Kidney (tissue), 14 donors: ENCODE data around the gene PALLD. TPM values are rescaled to one million over a fixed set of nuclear protein-coding genes. Genes with fewer than 3 reads are reported as not detected.
A peak's percentile ranks its signal among the peaks of the same experiment; 100 is the strongest.
"Not testable (repeated sequence)": the region's sequence is repeated elsewhere in the genome, so short reads cannot be mapped to it uniquely, and the experiment has no call there.

Source experiments
- DNase-seq, 5 donors: peaks; one replicate each; pipeline ENCODE4 v3.0.0-alpha.2; 2013 to 2020
- FAIRE-seq: peaks from 2 replicates; lab custom pipeline; 2012; peaks lifted over from hg19 to GRCh38; lab: Jason Lieb, UNC
- H3K27ac ChIP-seq, 2 donors: one replicate each; pipeline ENCODE4 v1.7.0; 2013; ENCODE audit warnings: low read depth in 2 of 2, low read length in 2 of 2, inconsistent platforms in 1 of 2
- H3K27me3 ChIP-seq: one replicate; pipeline ENCODE4 v1.7.1; 2013; ENCODE audit warnings: low read length, inconsistent platforms; ENCODE audit not compliant: control insufficient read depth, insufficient read depth
- H3K36me3 ChIP-seq, 3 donors: one replicate each; pipeline versions ENCODE4 v1.7.0 to v1.7.1; 2013; ENCODE audit warnings: low read length in 3 of 3, control low read depth in 1 of 3, inconsistent platforms in 1 of 3; ENCODE audit not compliant: insufficient read depth in 3 of 3, control insufficient read depth in 2 of 3
- H3K4me1 ChIP-seq, 3 donors: one replicate each; pipeline versions ENCODE4 v1.7.0 to v1.7.1; 2013; ENCODE audit warnings: low read length in 3 of 3, inconsistent platforms in 1 of 3, low read depth in 1 of 3; ENCODE audit not compliant: control insufficient read depth in 2 of 3, insufficient read depth in 2 of 3
- H3K4me3 ChIP-seq, 3 donors: one replicate each; pipeline versions ENCODE4 v1.7.0 to v1.8.1; 2013; ENCODE audit warnings: low read length in 3 of 3, control low read depth in 1 of 3, inconsistent platforms in 1 of 3
- H3K9ac ChIP-seq, 3 donors: one replicate each; pipeline versions ENCODE4 v1.7.0 to v1.7.1; 2013; ENCODE audit warnings: low read length in 3 of 3, control low read depth in 1 of 3, inconsistent platforms in 1 of 3
- H3K9me3 ChIP-seq, 3 donors: one replicate each; pipeline versions ENCODE4 v1.7.0 to v1.7.1; 2013; ENCODE audit warnings: low read length in 3 of 3, control low read depth in 1 of 3, inconsistent platforms in 1 of 3; ENCODE audit not compliant: control insufficient read depth in 2 of 3, insufficient read depth in 1 of 3
- intact Hi-C: fragments of 100-400 bp; cut with DNase I; formaldehyde crosslinking; loops from one replicate; pipeline ENCODE4 v1.11.1; 2022
- polyA plus RNA-seq: library from polyadenylated mRNA; stranded (reverse); fragments of 350-450 nt; fragmentation: Illumina TruSeq; extraction: RNeasy Lipid Tissue Mini Kit (QIAGEN cat#74804); gene quantifications from one replicate; pipeline ENCODE4 v1.2.3, GENCODE V29; 2014; ENCODE audit warnings: low read depth, low replicate concordance; ENCODE audit not compliant: insufficient read depth
- total RNA-seq: library from RNA; stranded (reverse); fragmentation: NEBNext Ultra II Directional; extraction: Animal tissue kit (Norgen Biotek cat#: 25700); gene quantifications from one replicate; pipeline ENCODE4 v1.2.1, GENCODE V29; 2021
- TF ChIP-seq, protein P1 (sequence below): IDR thresholded peaks from 3 replicates; pipeline ENCODE4 v1.5.1; 2012; ENCODE audit warnings: mild to moderate bottlenecking, moderate library complexity, borderline replicate concordance; ENCODE audit not compliant: insufficient read depth; ENCODE audit errors: extremely low read depth
- donor health status: control.
- donor health status: control.
- donor health status: control.
- donor health status: control.
- donor health status: control.
- donor health status: DM: yes; HTN: yes; CAD: no.
- donor health status: Normal renal cell carcinoma (clear cell type).

PALLD gene
- total and polyA plus RNA-seq, 2 donors from 2014 or later: 43.4 to 120 TPM

DNA sequence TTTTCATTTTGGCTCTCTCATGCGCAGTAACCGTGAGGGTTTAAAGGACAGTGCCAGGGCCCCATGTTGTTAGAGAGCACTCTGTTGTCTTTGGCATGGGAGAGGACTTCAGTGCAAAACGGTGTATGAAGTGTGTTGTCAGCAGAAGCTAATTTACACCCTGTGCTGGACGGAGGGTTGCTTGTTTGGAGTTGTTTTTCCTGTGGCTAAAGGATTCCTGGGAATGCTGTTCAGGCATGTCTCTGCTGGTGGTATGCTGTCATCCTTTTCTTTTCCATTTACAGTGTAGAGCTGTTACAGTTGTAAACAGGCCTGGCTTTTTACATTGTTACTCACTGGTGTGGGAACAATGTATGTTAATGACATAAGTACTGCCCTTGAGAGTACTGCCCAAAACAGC is 306.9 kb downstream of the PALLD start:
- Histone ChIP-seq H3K4me1 (no peaks in the 10 kb centered on the region), H3K4me3 (no peak overlapping the region), H3K36me3 (no peaks in the 10 kb centered on the region), H3K27ac (no peak overlapping the region), H3K27me3 (no peaks in the 10 kb centered on the region), H3K9ac (no peak overlapping the region), H3K9me3 (no peaks in the 10 kb centered on the region)
- DNase-seq (peak in 3 of 5 donors; percentile 42 to 80 (median 59)), FAIRE-seq (no peak)
- intact Hi-C loops: no loop called here
- TF ChIP-seq, protein P1, sequence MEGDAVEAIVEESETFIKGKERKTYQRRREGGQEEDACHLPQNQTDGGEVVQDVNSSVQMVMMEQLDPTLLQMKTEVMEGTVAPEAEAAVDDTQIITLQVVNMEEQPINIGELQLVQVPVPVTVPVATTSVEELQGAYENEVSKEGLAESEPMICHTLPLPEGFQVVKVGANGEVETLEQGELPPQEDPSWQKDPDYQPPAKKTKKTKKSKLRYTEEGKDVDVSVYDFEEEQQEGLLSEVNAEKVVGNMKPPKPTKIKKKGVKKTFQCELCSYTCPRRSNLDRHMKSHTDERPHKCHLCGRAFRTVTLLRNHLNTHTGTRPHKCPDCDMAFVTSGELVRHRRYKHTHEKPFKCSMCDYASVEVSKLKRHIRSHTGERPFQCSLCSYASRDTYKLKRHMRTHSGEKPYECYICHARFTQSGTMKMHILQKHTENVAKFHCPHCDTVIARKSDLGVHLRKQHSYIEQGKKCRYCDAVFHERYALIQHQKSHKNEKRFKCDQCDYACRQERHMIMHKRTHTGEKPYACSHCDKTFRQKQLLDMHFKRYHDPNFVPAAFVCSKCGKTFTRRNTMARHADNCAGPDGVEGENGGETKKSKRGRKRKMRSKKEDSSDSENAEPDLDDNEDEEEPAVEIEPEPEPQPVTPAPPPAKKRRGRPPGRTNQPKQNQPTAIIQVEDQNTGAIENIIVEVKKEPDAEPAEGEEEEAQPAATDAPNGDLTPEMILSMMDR: no peak

DNA sequence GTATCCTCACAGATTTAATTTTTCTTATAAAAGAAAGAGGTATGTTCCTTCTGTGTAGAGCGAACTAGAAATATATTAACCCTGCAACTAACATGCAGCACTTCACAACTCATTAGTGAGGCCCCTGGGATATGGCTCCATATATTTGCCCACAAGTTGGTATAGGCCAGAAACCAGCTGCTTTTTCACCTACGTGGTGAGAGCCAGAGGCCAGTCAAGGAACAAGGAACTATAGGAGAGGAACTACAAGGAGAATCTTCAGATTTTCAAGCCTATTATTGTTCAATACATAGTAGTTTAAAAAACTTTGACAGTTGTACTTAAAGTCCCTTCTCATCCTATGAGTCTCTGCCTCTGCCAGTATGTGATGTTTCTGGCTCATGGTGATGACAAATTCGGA is 307.3 kb downstream of the PALLD start:
- H3K27ac ChIP-seq: no peak overlapping the region
- H3K4me3 ChIP-seq: no peak overlapping the region
- TF ChIP-seq, protein P1: no peak
- no peaks in the 10 kb centered on the region for H3K9me3 ChIP-seq
- intact Hi-C loops: no loop called here
- no peaks in the 10 kb centered on the region for H3K4me1 ChIP-seq
- H3K9ac ChIP-seq: no peak overlapping the region
- no peaks in the 10 kb centered on the region for H3K27me3 ChIP-seq
- FAIRE-seq: no peak
- no peak for DNase-seq
- no peaks in the 10 kb centered on the region for H3K36me3 ChIP-seq

DNA sequence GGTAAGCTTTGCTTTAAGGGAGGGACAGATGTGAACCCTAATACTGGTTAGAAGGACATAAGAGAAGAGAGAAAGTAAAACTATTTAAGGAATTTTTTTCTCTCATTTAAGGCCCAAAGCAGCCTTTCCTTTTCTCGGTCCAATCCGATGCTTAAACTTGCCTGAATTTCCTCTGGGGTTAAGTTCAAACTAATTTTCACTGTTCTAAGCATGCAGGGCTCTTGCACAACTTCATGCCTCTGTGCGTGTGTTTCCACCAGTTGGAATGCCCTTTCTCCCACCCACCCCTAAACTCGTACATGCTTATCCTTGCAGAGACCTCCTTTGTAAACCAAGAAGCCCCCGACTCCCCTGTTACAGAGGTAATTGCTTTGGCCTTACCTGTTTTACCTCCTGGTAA is 308.5 kb downstream of the PALLD start:
- no peaks in the 10 kb centered on the region for H3K27me3 ChIP-seq
- intact Hi-C loops: no loop called here
- H3K9me3 ChIP-seq: no peaks in the 10 kb centered on the region
- TF ChIP-seq, protein P1: no peak
- no peak overlapping the region for H3K4me3 ChIP-seq
- H3K4me1 ChIP-seq: no peaks in the 10 kb centered on the region
- DNase-seq: no peak
- no peaks in the 10 kb centered on the region for H3K36me3 ChIP-seq
- no peak overlapping the region for H3K27ac ChIP-seq
- H3K9ac ChIP-seq: no peak overlapping the region
- FAIRE-seq: no peak

DNA sequence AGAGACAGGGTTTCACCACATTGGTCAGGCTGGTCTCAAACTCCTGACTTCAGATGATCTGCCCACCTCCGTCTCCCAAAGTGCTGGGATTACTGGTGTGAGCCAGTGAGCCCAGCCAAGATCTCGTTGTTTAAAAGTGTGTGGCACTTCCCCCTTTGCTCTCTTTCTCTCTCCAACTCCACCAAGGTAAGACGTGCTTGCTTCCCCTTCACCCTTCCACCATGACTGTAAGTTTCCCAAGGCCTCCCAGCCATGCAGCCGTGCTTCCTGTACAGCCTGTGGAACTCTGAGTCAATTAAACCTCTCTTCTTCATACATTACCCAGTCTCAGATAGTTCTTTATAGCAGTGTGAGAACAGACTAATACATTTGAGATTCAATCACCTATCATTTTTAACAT is 309.4 kb downstream of the PALLD start:
- H3K9ac ChIP-seq, FAIRE-seq, intact Hi-C loops: not testable (repeated sequence)

More for the DNA sequence above, 309.4 kb downstream of the PALLD start:
- not testable (repeated sequence) for H3K36me3 ChIP-seq, H3K4me3 ChIP-seq, H3K27ac ChIP-seq, H3K4me1 ChIP-seq, H3K27me3 ChIP-seq, H3K9me3 ChIP-seq, DNase-seq
